Keratinocyte (primary cell): ENCODE results near the gene DNAJA3. TPM values are rescaled to one million over a fixed set of nuclear protein-coding genes. Genes with fewer than 3 reads are reported as not detected.

ENCODE experiments used
- DNase-seq: peaks from one replicate; pipeline ENCODE4 v3.0.0-alpha.2; 2011; ENCODE audit warnings: low read depth, missing footprints, low spot score
- FAIRE-seq: peaks from 2 replicates; lab custom pipeline; 2011; peaks lifted over from hg19 to GRCh38; lab: Jason Lieb, UNC
- H2AFZ ChIP-seq: 2 replicates; pipeline ENCODE4 v1.6.0; 2012; ENCODE audit warnings: low read length, control low read depth, inconsistent platforms; ENCODE audit not compliant: control insufficient read depth
- H3K27ac ChIP-seq: 2 replicates; pipeline ENCODE4 v1.5.1; 2011; ENCODE audit warnings: low read length; ENCODE audit not compliant: control insufficient read depth, insufficient read depth
- H3K27me3 ChIP-seq: 3 replicates; pipeline ENCODE4 v1.6.0; 2011; ENCODE audit warnings: low read length; ENCODE audit not compliant: control insufficient read depth, insufficient read depth; ENCODE audit errors: extremely low read depth
- H3K36me3 ChIP-seq, 2 experiments: 2 replicates in 1 of 2; 3 replicates in 1 of 2; pipeline ENCODE4 v1.5.1; 2011; ENCODE audit warnings: low read length in 2 of 2, mild to moderate bottlenecking in 1 of 2; ENCODE audit not compliant: control insufficient read depth in 2 of 2, insufficient read depth in 2 of 2; ENCODE audit errors: extremely low read depth in 1 of 2
- H3K4me1 ChIP-seq: 3 replicates; pipeline ENCODE4 v1.5.1; 2011; ENCODE audit warnings: low read length; ENCODE audit not compliant: control insufficient read depth, insufficient read depth; ENCODE audit errors: extremely low read depth
- H3K4me2 ChIP-seq: 3 replicates; pipeline ENCODE4 v1.6.0; 2011; ENCODE audit warnings: low read depth, low read length; ENCODE audit not compliant: control insufficient read depth, insufficient read depth; ENCODE audit errors: extremely low read depth
- H3K4me3 ChIP-seq, 3 experiments: fragments of 200-600 bp in 1 of 3; sonication (generic) in 1 of 3; 2 replicates in 2 of 3; 3 replicates in 1 of 3; pipeline ENCODE4 v1.5.1; 2011 to 2016; ENCODE audit warnings: low read length in 3 of 3, mild to moderate bottlenecking in 3 of 3, control low read depth in 2 of 3, inconsistent platforms in 1 of 3, low read depth in 1 of 3, mixed read lengths in 1 of 3, mixed run types in 1 of 3, moderate library complexity in 1 of 3; ENCODE audit not compliant: control insufficient read depth in 2 of 3, insufficient read depth in 2 of 3; ENCODE audit errors: extremely low read depth in 1 of 3
- H3K79me2 ChIP-seq: 2 replicates; pipeline ENCODE4 v1.6.0; 2012; ENCODE audit warnings: low read length; ENCODE audit not compliant: control insufficient read depth, insufficient read depth
- H3K9ac ChIP-seq: 3 replicates; pipeline ENCODE4 v1.6.0; 2011; ENCODE audit warnings: low read length; ENCODE audit not compliant: control insufficient read depth, insufficient read depth; ENCODE audit errors: extremely low read depth
- H3K9me1 ChIP-seq: 3 replicates; pipeline ENCODE4 v1.6.0; 2011; ENCODE audit warnings: low read length; ENCODE audit not compliant: control insufficient read depth, insufficient read depth; ENCODE audit errors: extremely low read depth
- H3K9me3 ChIP-seq: 2 replicates; pipeline ENCODE4 v1.5.1; 2012; ENCODE audit warnings: low read depth, low read length; ENCODE audit not compliant: control insufficient read depth
- H4K20me1 ChIP-seq: 3 replicates; pipeline ENCODE4 v1.6.0; 2011; ENCODE audit warnings: low read length; ENCODE audit not compliant: control insufficient read depth, insufficient read depth; ENCODE audit errors: extremely low read depth
- EZH2 ChIP-seq: IDR thresholded peaks from one replicate; pipeline ENCODE4 v1.6.1; 2012; ENCODE audit warnings: inconsistent platforms, mild to moderate bottlenecking, low read length, moderate library complexity
- dilution Hi-C: fragments of 300-500 bp; cut with MboI; formaldehyde crosslinking; loops from one replicate; pipeline ENCODE4 v1.7.0; 2020; ENCODE audit warnings: low sequenced_read_pairs; ENCODE audit not compliant: extremely low pct_ligation_motif_present
- polyA plus RNA-seq, 5 experiments: library from polyadenylated mRNA; depleted of rRNA in 3 of 5; stranded (reverse) in 3 of 5; stranded (forward) in 1 of 5; unstranded in 1 of 5; fragments of >200 nt; gene quantifications; 1 replicate in 1 of 5; 2 replicates in 3 of 5; 3 replicates in 1 of 5; pipeline versions ENCODE4 v1.2.1 to v1.2.3, GENCODE V29; 2011 to 2012; ENCODE audit warnings: missing spikeins in 2 of 5, low read depth in 1 of 5, low replicate concordance in 1 of 5
- TF ChIP-seq, protein P1 (sequence below), 3 experiments: IDR thresholded peaks in 1 of 3; conservative IDR thresholded peaks in 1 of 3; optimal IDR thresholded peaks in 1 of 3; 2 replicates in 2 of 3; 3 replicates in 1 of 3; pipeline versions ENCODE3 to v1.5.1; 2011; ENCODE audit warnings: low read length in 3 of 3, mild to moderate bottlenecking in 3 of 3, moderate library complexity in 2 of 3, control low read depth in 1 of 3, inconsistent platforms in 1 of 3; ENCODE audit not compliant: insufficient read depth in 2 of 3; ENCODE audit errors: extremely low read depth in 1 of 3

DNAJA3 gene
- polyA plus RNA-seq, 1 donor (not counting 4 experiments of a cell fraction or from before 2014, with no cell fraction given): 48.4 TPM

GRCh38 chr16:4468972-4469371 lies 43.3 kb downstream of the DNAJA3 start:
- H3K27me3 ChIP-seq: no peaks in the 10 kb centered on the region
- H3K9me3 ChIP-seq: no peaks in the 10 kb centered on the region
- TF ChIP-seq, protein P1, sequence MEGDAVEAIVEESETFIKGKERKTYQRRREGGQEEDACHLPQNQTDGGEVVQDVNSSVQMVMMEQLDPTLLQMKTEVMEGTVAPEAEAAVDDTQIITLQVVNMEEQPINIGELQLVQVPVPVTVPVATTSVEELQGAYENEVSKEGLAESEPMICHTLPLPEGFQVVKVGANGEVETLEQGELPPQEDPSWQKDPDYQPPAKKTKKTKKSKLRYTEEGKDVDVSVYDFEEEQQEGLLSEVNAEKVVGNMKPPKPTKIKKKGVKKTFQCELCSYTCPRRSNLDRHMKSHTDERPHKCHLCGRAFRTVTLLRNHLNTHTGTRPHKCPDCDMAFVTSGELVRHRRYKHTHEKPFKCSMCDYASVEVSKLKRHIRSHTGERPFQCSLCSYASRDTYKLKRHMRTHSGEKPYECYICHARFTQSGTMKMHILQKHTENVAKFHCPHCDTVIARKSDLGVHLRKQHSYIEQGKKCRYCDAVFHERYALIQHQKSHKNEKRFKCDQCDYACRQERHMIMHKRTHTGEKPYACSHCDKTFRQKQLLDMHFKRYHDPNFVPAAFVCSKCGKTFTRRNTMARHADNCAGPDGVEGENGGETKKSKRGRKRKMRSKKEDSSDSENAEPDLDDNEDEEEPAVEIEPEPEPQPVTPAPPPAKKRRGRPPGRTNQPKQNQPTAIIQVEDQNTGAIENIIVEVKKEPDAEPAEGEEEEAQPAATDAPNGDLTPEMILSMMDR (optimal IDR thresholded peaks at IDR 0.05 in 1 of 3, IDR thresholded peaks at IDR 0.05 in 1 of 3, conservative IDR thresholded peaks at IDR 0.05 in 1 of 3; ENCODE audit: extremely low read depth in 1 of 3, insufficient read depth in 2 of 3, low read length in 3 of 3): no peak
- TF ChIP-seq EZH2: no peak
- peaks cover 12 to 16% of the 10 kb centered on the region in 2 experiments for H3K36me3 ChIP-seq
- no peak overlapping the region for H3K4me3 ChIP-seq
- H3K27ac ChIP-seq: no peak overlapping the region
- H4K20me1 ChIP-seq: no peaks in the 10 kb centered on the region
- dilution Hi-C loops: no loop called here
- no peak for FAIRE-seq
- H3K79me2 ChIP-seq: peaks cover 14% of the 10 kb centered on the region
- no peak overlapping the region for H3K4me2 ChIP-seq
- H3K4me1 ChIP-seq: peaks cover 15% of the 10 kb centered on the region
- H2AFZ ChIP-seq: no peak overlapping the region
- no peaks in the 10 kb centered on the region for H3K9me1 ChIP-seq
- no peak overlapping the region for H3K9ac ChIP-seq
- DNase-seq: no peak

- FAIRE-seq (no peak), DNase-seq (no peak)
- Histone ChIP-seq H3K4me1 (peaks cover 20% of the 10 kb centered on the region), H3K27me3 (no peaks in the 10 kb centered on the region), H2AFZ (no peak overlapping the region), H3K9me3 (no peaks in the 10 kb centered on the region), H3K9ac (no peak overlapping the region), H4K20me1 (no peaks in the 10 kb centered on the region), H3K27ac (no peak overlapping the region), H3K36me3 (peaks cover 0 to 5% of the 10 kb centered on the region in 2 experiments), H3K4me2 (no peak overlapping the region), H3K79me2 (peaks cover 25% of the 10 kb centered on the region), H3K4me3 (no peak overlapping the region), H3K9me1 (no peaks in the 10 kb centered on the region)
- TF ChIP-seq EZH2: no peak
- TF ChIP-seq, protein P1 (optimal IDR thresholded peaks at IDR 0.05 in 1 of 3, IDR thresholded peaks at IDR 0.05 in 1 of 3, conservative IDR thresholded peaks at IDR 0.05 in 1 of 3; ENCODE audit: extremely low read depth in 1 of 3, insufficient read depth in 2 of 3, low read length in 3 of 3): no peak
- dilution Hi-C loops: no loop called here
These were observed 46.2 kb downstream of the DNAJA3 start for GRCh38 chr16:4471869-4472268.
